ENCODE measurements around the gene HSPA1A.

DNA sequence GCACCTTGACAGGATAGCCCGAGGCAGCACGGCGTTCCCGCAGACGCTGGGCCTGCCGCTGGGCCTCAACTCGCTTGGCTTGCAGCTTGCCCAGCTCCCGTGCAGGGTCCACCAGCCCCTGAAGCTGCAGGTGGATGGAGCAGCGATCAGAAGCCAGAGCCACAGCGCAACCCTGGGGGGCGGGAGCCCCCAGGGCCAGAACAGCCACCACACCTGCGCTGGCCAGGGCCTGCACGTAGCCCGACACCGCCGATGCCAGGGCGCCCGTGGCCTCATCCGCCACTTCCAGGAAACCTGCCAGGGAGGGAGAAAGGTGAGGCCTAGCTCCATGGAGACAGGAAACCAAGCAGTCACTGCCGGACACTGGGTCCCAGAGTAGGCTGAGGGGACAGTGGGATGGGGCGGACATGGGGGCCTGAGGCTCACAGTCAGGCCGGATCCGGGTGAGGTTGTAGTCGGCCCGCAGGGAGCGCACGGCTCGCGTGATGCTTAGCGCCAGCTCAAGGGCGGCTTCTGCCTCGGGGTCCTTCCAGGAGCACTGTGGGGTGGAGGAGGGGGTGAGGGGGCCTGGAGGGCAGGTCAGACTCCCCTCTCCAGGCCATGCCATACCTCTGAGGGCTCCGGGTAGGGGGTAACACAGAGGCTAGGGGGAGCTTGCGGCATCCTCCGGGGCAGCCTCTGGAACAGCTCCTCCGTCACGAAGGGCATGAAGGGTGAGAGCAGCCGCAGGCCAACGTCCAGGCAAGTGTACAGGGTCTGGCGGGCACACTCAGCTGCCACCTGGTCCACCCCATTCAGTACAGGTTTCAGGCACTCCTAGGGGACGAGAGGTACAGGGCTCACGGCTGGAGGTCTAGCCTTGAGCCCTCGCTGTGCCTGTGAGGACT is 36.1 kb upstream of the HSPA1A start:
- no peak for TF ChIP-seq POLR2A (IDR thresholded peaks at IDR 0.05; ENCODE audit: low read length)
- no peak for TF ChIP-seq GATA1 (IDR thresholded peaks at IDR 0.05; ENCODE audit: low read depth, low read length)
